ENCODE measurements around the gene MT2A. TPM values are rescaled to one million over a fixed set of nuclear protein-coding genes. Genes with fewer than 3 reads are reported as not detected.

Gene MT2A
- total and polyA plus RNA-seq, 2 of the 13 experiments (the other 11 are each of a cell fraction or from before 2014, with no cell fraction given) = 135 to 371 TPM

- TF ChIP-seq ZBED4 (CRISPR knock-in tag; IDR thresholded peaks at IDR 0.05; ENCODE audit: borderline replicate concordance) = peak; percentile 94; the same call in 1 of the 2 replicates
- no peak for TF ChIP-seq JARID2 (CRISPR knock-in tag; IDR thresholded peaks at IDR 0.05; ENCODE audit: insufficient replicate concordance)
- 0 out of 2 replicates have a peak, but pooled peaks have one; percentile 23 for TF ChIP-seq MEF2D (CRISPR knock-in tag; IDR thresholded peaks at IDR 0.05)
- no peak for TF ChIP-seq ZNF704 (CRISPR knock-in tag; IDR thresholded peaks at IDR 0.05; ENCODE audit: borderline replicate concordance)
- TF ChIP-seq HNF4G (IDR thresholded peaks at IDR 0.05; ENCODE audit: borderline replicate concordance, low read depth, low read length) = peak; percentile 1; the same call in 1 of the 2 replicates
- TF ChIP-seq HNF4G (CRISPR knock-in tag; IDR thresholded peaks at IDR 0.05; ENCODE audit: borderline replicate concordance, low read depth) = peak; percentile 53; the same call in 1 of the 2 replicates
- TF ChIP-seq GATAD1 (CRISPR knock-in tag; IDR thresholded peaks at IDR 0.05) = no peak; the same call in 1 of the 2 replicates
- TF ChIP-seq CEBPZ (IDR thresholded peaks at IDR 0.05; ENCODE audit: low read length) = no peak
- no peak for TF ChIP-seq ZNF460 (CRISPR knock-in tag; IDR thresholded peaks at IDR 0.05; ENCODE audit: borderline replicate concordance)
- peak; percentile 40; the same call in 1 of the 2 replicates for TF ChIP-seq ZFP41 (CRISPR knock-in tag; IDR thresholded peaks at IDR 0.05; ENCODE audit: borderline replicate concordance)
- no peak for TF ChIP-seq RORA (CRISPR knock-in tag; IDR thresholded peaks at IDR 0.05)
- no peak for TF ChIP-seq NFRKB (IDR thresholded peaks at IDR 0.05)
- TF ChIP-seq SMAD9 (CRISPR knock-in tag; IDR thresholded peaks at IDR 0.05) = no peak
- TF ChIP-seq CCDC6 (CRISPR knock-in tag; IDR thresholded peaks at IDR 0.05) = peak; percentile 78; the same call in 1 of the 2 replicates
- 0 out of 2 replicates have a peak, but pooled peaks have one; percentile 72 for TF ChIP-seq ARID5B (CRISPR knock-in tag; IDR thresholded peaks at IDR 0.05)
Measured at GRCh38 chr16:56608043-56608875, at the start of gene MT2A (continued).
